Right atrium auricular region (tissue), 2 donors: Measurements from ENCODE around the gene GPR156. TPM values are rescaled to one million over a fixed set of nuclear protein-coding genes. Genes with fewer than 3 reads are reported as not detected.
"Not testable (repeated sequence)": the region's sequence is repeated elsewhere in the genome, so short reads cannot be mapped to it uniquely, and the experiment has no call there.

ENCODE experiments used
- DNase-seq: peaks from one replicate; pipeline ENCODE4 v3.0.0-alpha.2; 2019; ENCODE audit warnings: low spot score
- H3K27ac ChIP-seq, 2 donors: fragments of 200-600 bp; sonication (generic); 1 replicate in 1 of 2; 2 replicates in 1 of 2; pipeline ENCODE4 v1.5.1; 2016 to 2019
- H3K27me3 ChIP-seq, 2 donors: fragments of 200-600 bp; sonication (generic); one replicate each; pipeline versions ENCODE4 v1.5.1 to v1.6.0; 2017 to 2019
- H3K36me3 ChIP-seq: fragments of 200-600 bp; sonication (generic); one replicate; pipeline ENCODE4 v1.5.1; 2016
- H3K4me1 ChIP-seq, 2 donors: fragments of 200-600 bp; sonication (generic); one replicate each; pipeline versions ENCODE4 v1.5.1 to v1.6.0; 2017 to 2019
- H3K4me3 ChIP-seq, 2 donors: fragments of 200-600 bp; sonication (generic); 1 replicate in 1 of 2; 2 replicates in 1 of 2; pipeline ENCODE4 v1.5.1; 2017 to 2019; ENCODE audit warnings: mild to moderate bottlenecking in 1 of 2, moderate library complexity in 1 of 2
- H3K9me3 ChIP-seq, 2 donors: fragments of 200-600 bp; sonication (generic); one replicate each; pipeline ENCODE4 v1.5.1; 2019
- CTCF ChIP-seq, 2 donors: fragments of 200-600 bp; sonication (generic); IDR thresholded peaks; one replicate each; pipeline ENCODE4 v1.5.1; 2019; ENCODE audit warnings: antibody characterized with exemption in 2 of 2
- total RNA-seq, 2 donors: library from RNA; depleted of rRNA; stranded (reverse); fragments of >200 nt; gene quantifications; one replicate each; pipeline ENCODE4 v1.1.0, GENCODE V29; 2016

Gene GPR156
- total RNA-seq, 2 donors from 2014 or later: 0.35 to 0.74 TPM

- DNase-seq: no peak
- H3K27ac ChIP-seq: no peak overlapping the region
- H3K4me3 ChIP-seq: no peak overlapping the region
- H3K9me3 ChIP-seq: no peaks in the 10 kb centered on the region
- H3K4me1 ChIP-seq: peaks cover 0 to 5% of the 10 kb centered on the region in 2 donors
- no peaks in the 10 kb centered on the region for H3K36me3 ChIP-seq
- TF ChIP-seq CTCF (IDR thresholded peaks at IDR 0.05): no peak
- no peaks in the 10 kb centered on the region for H3K27me3 ChIP-seq
Measured at GRCh38 chr3:120299403-120299802, 14.4 kb upstream of the GPR156 start.

GRCh38 chr3:120298996-120299395 lies 14.0 kb upstream of the GPR156 start:
- H3K27ac ChIP-seq: no peak overlapping the region
- TF ChIP-seq CTCF (IDR thresholded peaks at IDR 0.05): no peak
- no peak overlapping the region for H3K4me3 ChIP-seq
- peaks cover 0 to 5% of the 10 kb centered on the region in 2 donors for H3K4me1 ChIP-seq
- no peaks in the 10 kb centered on the region for H3K9me3 ChIP-seq
- H3K27me3 ChIP-seq: no peaks in the 10 kb centered on the region
- DNase-seq: no peak
- H3K36me3 ChIP-seq: no peaks in the 10 kb centered on the region

- H3K9me3 ChIP-seq: peaks cover 0 to 17% of the 10 kb centered on the region in 2 donors
- not testable (repeated sequence) for H3K4me1 ChIP-seq, DNase-seq, H3K36me3 ChIP-seq, H3K27me3 ChIP-seq, H3K4me3 ChIP-seq
- peak overlapping the region in 1 of 2 donors; percentile 35 for H3K27ac ChIP-seq
Measured at GRCh38 chr3:120291552-120291951, 6.5 kb upstream of the GPR156 start.

GRCh38 chr3:120289636-120290035 lies 4.6 kb upstream of the GPR156 start:
- Histone ChIP-seq H3K36me3 (no peaks in the 10 kb centered on the region), H3K4me1 (peaks cover 0 to 5% of the 10 kb centered on the region in 2 donors), H3K9me3 (peaks cover 0 to 17% of the 10 kb centered on the region in 2 donors), H3K27me3 (no peaks in the 10 kb centered on the region), H3K27ac (no peak overlapping the region), H3K4me3 (no peak overlapping the region)
- TF ChIP-seq CTCF (IDR thresholded peaks at IDR 0.05): no peak
- DNase-seq: no peak

- TF ChIP-seq CTCF (IDR thresholded peaks at IDR 0.05): no peak
Measured at GRCh38 chr3:120286465-120286864, 1.4 kb upstream of the GPR156 start.

GRCh38 chr3:120285508-120285841 lies 453 bp upstream of the GPR156 start:
- Histone ChIP-seq H3K27ac (no peak overlapping the region), H3K36me3 (no peaks in the 10 kb centered on the region), H3K4me1 (peaks cover 0 to 5% of the 10 kb centered on the region in 2 donors), H3K9me3 (no peaks in the 10 kb centered on the region), H3K4me3 (peak overlapping the region in 1 of 2 donors; percentile 56), H3K27me3 (no peaks in the 10 kb centered on the region)
- DNase-seq: no peak
- TF ChIP-seq CTCF (IDR thresholded peaks at IDR 0.05): no peak

More at GRCh38 chr3:120286465-120286864, 1.4 kb upstream of the GPR156 start:
- no peaks in the 10 kb centered on the region for H3K36me3 ChIP-seq
- no peak overlapping the region for H3K27ac ChIP-seq
- no peak overlapping the region for H3K4me3 ChIP-seq
- DNase-seq: no peak
- peaks cover 0 to 5% of the 10 kb centered on the region in 2 donors for H3K4me1 ChIP-seq
- no peaks in the 10 kb centered on the region for H3K9me3 ChIP-seq
- no peaks in the 10 kb centered on the region for H3K27me3 ChIP-seq
